HS-5 (cell line): ENCODE results near the gene IFRD2.
"Not testable (repeated sequence)": the region's sequence is repeated elsewhere in the genome, so short reads cannot be mapped to it uniquely, and the experiment has no call there.

ENCODE experiments used
- DNase-seq: peaks from one replicate; pipeline ENCODE4 v3.0.0-alpha.2; 2012; ENCODE audit warnings: low read depth

IFRD2 gene

GRCh38 chr3:50324351-50325112, 32.3 kb upstream of the IFRD2 start:
- no peak for DNase-seq

- DNase-seq, result no peak
These were observed 31.5 kb upstream of the IFRD2 start for GRCh38 chr3:50323614-50324199.

- no peak for DNase-seq
These were observed 30.9 kb upstream of the IFRD2 start for GRCh38 chr3:50323092-50323600.

GRCh38 chr3:50322386-50323091, 30.3 kb upstream of the IFRD2 start, which contains the start of gene HYAL2:
Gene HYAL2 (minus strand): TSS chr3:50322745. CDS start chr3:50320489, 2,256 bp downstream.
- no peak for DNase-seq

GRCh38 chr3:50322115-50322385, 29.8 kb upstream of the IFRD2 start:
- DNase-seq, result no peak

- peak; percentile 56 for DNase-seq
These were observed 29.3 kb upstream of the IFRD2 start for GRCh38 chr3:50321336-50322114.

GRCh38 chr3:50320853-50321335, 28.7 kb upstream of the IFRD2 start:
- no peak for DNase-seq

GRCh38 chr3:50319894-50320625, 27.8 kb upstream of the IFRD2 start:
- no peak for DNase-seq

- DNase-seq, result no peak
These were observed 27.1 kb upstream of the IFRD2 start for GRCh38 chr3:50319181-50319893.

GRCh38 chr3:50318615-50319014, 26.4 kb upstream of the IFRD2 start:
- DNase-seq, result no peak

GRCh38 chr3:50318163-50318562, 25.9 kb upstream of the IFRD2 start:
- no peak for DNase-seq

- no peak for DNase-seq
These were observed 25.1 kb upstream of the IFRD2 start for GRCh38 chr3:50317300-50317699.

- no peak for DNase-seq
These were observed 24.5 kb upstream of the IFRD2 start for GRCh38 chr3:50316657-50317242.

- DNase-seq, result no peak
These were observed 22.6 kb upstream of the IFRD2 start for GRCh38 chr3:50314816-50315215.

- DNase-seq, result no peak
These were observed 22.1 kb upstream of the IFRD2 start for GRCh38 chr3:50314342-50314741.

- DNase-seq, result not testable (repeated sequence)
These were observed 19.8 kb upstream of the IFRD2 start for GRCh38 chr3:50312041-50312440.

GRCh38 chr3:50304601-50305000, 12.4 kb upstream of the IFRD2 start:
- no peak for DNase-seq

- DNase-seq, result no peak
These were observed 11.0 kb upstream of the IFRD2 start, which contains the start of gene HYAL1 for GRCh38 chr3:50303013-50303815. Gene HYAL1 (minus strand): TSS chr3:50303574. CDS start chr3:50302956, 618 bp downstream.
